HFF-Myc (cell line): ENCODE measurements around the gene WRAP73.
"Not testable (repeated sequence)": the region's sequence is repeated elsewhere in the genome, so short reads cannot be mapped to it uniquely, and the experiment has no call there.

Source experiments
- DNase-seq: peaks from one replicate; pipeline ENCODE4 v3.0.0-alpha.2; 2011; ENCODE audit warnings: low read depth; ENCODE audit errors: extremely low read depth
- H3K4me3 ChIP-seq: replicated peaks from 2 replicates; pipeline ENCODE4 v1.5.1; 2011; ENCODE audit warnings: low read depth, mild to moderate bottlenecking, control low read depth, low read length
- CTCF ChIP-seq: IDR thresholded peaks from 2 replicates; pipeline ENCODE4 v1.5.1; 2012; ENCODE audit warnings: mild to moderate bottlenecking, low read depth, low read length, control low read depth; ENCODE audit errors: missing control alignments

The WRAP73 gene

DNA sequence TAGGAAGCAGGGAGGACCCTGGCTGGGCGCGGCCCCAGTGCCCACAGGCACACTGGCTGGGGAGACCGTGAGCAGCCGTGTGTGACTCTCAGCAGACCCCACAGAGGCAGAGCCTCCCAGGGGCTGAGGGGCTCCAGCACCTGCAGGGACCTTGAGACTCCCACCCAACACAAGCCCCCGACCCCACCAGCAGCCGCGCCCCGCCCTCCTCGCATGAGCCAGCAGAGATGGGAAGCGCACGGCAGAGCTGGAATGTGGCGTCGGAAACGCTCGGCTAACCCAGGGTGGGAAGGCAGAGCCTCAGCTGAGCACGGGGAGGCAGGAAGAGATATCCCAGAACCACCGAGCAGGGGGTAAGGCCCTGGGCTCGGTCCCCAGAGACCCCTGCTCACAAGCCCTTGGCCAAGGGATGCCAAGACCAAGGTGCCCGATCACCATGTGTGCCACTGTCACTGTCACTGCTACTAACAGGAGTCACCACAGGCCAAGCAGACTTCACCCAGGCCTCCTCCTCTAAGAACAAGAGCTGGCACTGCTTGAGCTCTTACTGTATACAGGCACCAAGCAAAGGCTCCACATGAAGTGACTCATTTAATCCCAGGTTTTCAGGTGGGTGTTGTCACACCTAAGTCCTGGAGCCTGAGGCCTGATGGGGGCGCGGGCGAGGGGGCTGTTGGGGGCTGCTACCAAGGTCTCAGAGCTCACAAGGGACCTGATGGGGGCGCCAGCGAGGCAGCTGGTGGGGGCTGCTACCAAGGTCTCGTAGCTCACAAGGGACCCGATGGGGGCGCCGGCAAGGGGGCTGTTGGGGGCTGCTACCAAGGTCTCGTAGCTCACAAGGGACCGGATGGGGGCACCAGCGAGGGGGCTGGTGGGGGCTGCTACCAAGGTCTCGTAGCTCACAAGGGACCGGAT is 58.7 kb downstream of the WRAP73 start:
- no peak for DNase-seq
- no peak for TF ChIP-seq CTCF
- H3K4me3 ChIP-seq, result no peak overlapping the region

GRCh38 chr1:3590139-3590763 is 59.7 kb downstream of the WRAP73 start:
- DNase-seq, result no peak
- no peak for TF ChIP-seq CTCF

GRCh38 chr1:3588395-3588794 is 61.5 kb downstream of the WRAP73 start:
- TF ChIP-seq CTCF, result no peak
- H3K4me3 ChIP-seq, result no peak overlapping the region
- DNase-seq, result no peak

More at GRCh38 chr1:3590139-3590763, 59.7 kb downstream of the WRAP73 start:
- no peak overlapping the region for H3K4me3 ChIP-seq

GRCh38 chr1:3586986-3587759 is 62.7 kb downstream of the WRAP73 start:
- TF ChIP-seq CTCF, result no peak
- no peak overlapping the region for H3K4me3 ChIP-seq
- DNase-seq, result no peak

DNA sequence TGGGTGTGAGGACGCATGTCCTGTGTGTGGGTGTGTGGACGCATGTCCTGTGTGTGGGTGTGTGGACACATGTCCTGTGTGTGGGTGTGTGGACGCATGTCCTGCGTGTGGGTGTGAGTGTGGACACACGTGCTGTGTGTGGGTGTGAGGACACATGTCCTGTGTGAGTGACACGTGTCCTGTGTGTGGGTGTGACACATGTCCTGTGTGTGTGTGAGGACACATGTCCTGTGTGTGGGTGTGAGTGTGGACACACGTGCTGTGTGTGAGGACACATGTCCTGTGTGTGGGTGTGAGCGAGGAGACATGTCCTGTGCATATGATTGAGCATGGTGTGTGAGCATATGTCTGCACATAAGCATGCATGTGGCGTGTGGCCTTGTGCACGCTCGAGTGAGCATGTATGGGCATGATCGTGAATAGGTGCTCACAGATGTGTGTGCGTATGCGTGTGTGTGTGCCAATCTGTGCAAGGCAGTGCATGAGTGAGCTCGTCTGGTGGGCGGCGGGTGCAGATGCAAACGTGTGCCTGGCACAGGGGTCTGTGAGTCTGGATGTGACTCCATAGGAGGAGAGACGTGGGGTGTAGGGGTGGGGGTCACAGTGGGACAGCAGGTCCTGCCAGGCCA is 63.8 kb downstream of the WRAP73 start:
- no peak overlapping the region for H3K4me3 ChIP-seq
- no peak for DNase-seq
- TF ChIP-seq CTCF, result no peak

- not testable (repeated sequence) for H3K4me3 ChIP-seq, DNase-seq
Measured at GRCh38 chr1:3585353-3585868, 64.5 kb downstream of the WRAP73 start.

DNA sequence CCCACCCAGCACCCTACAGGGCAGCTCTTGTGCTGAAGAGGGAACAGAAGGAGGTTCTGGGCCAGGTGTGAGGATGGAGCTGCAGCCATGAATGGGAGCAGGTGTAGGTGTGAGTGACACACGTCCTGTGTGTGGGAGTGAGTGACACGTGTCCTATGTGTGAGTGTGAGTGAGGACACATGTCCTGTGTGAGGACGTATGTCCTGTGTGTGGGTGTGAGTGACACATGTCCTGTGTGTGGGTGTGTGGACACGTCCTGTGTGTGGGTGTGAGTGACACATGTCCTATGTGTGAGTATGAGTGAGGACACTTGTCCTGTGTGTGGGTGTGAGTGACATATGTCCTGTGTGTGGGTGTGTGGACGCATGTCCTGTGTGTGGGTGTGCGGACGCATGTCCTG is 65.0 kb downstream of the WRAP73 start:
- no peak for TF ChIP-seq CTCF
- no peak for DNase-seq
- H3K4me3 ChIP-seq, result no peak overlapping the region

DNA sequence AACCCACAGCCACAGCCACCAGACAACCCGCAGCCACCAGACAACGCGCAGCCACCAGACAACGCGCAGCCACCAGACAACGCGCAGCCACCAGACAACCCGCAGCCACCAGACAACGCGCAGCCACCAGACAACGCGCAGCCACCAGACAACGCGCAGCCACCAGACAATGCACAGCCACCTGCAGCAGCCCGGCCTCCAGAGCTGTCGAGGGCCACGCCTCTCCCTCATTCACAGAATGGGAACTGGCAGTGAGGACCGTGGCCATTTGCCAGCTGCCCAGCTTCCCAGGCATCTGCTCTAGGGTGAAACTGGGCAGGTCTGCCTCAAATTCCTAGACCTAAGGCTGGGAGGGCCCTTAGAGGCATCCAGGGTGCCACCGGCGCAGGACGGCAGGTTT is 66.2 kb downstream of the WRAP73 start:
- not testable (repeated sequence) for H3K4me3 ChIP-seq, DNase-seq
